Central memory CD8-positive, alpha-beta T cell (primary cell): ENCODE measurements around the gene RANBP17.

Source experiments
- ATAC-seq: fragments of 150-1000 bp; cut with Tn5 transposase; replicated peaks from 2 replicates; pipeline ENCODE4 v1.10.0; 2022; ENCODE audit warnings: mild to moderate bottlenecking, moderate FRiP score, moderate number of reproducible peaks; ENCODE audit not compliant: poor library complexity, severe bottlenecking; ENCODE audit errors: extremely low read depth
- DNase-seq, 2 donors: peaks; one replicate each; pipeline ENCODE4 v3.0.0; 2021; ENCODE audit warnings: low spot score in 2 of 2
- H3K27ac Mint-ChIP-seq: one replicate; pipeline ENCODE4 v1.8.0; 2022; ENCODE audit warnings: low read depth, mild to moderate bottlenecking, moderate library complexity, mixed read lengths
- H3K27me3 Mint-ChIP-seq: one replicate; pipeline ENCODE4 v1.8.0; 2022; ENCODE audit warnings: mixed read lengths
- H3K36me3 Mint-ChIP-seq: one replicate; pipeline ENCODE4 v1.8.0; 2022; ENCODE audit warnings: mild to moderate bottlenecking, moderate library complexity, mixed read lengths; ENCODE audit not compliant: insufficient read depth
- H3K4me1 Mint-ChIP-seq: one replicate; pipeline ENCODE4 v1.8.0; 2022; ENCODE audit warnings: mixed read lengths
- H3K4me3 Mint-ChIP-seq: one replicate; pipeline ENCODE4 v1.8.0; 2022; ENCODE audit warnings: mild to moderate bottlenecking, moderate library complexity, mixed read lengths
- H3K9me3 Mint-ChIP-seq: one replicate; pipeline ENCODE4 v1.8.0; 2022; ENCODE audit warnings: mixed read lengths

RANBP17 gene

DNA sequence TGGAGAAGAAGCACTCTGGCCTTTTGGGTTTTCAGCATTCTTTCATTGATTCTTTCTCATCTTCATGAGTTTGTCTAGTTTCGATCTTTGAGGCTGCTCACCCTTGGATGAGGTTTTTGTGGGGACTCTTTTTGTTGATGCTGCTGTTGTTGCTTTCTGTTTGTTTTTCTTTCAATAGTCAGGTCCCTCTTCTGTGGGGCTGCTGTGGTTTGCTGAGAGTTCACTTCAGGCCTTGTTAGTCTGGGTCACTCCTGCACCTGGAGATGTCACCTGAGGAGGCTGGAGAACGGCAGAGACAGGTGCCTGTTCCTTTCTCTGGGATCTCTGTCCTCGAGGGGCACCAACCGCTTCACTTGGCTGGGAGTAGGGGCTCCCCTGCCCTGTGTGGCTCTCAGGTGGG is 14.0 kb downstream of the RANBP17 start:
- peaks cover 36% of the 10 kb centered on the region for H3K9me3 Mint-ChIP-seq
- no peaks in the 10 kb centered on the region for H3K36me3 Mint-ChIP-seq
- peaks cover 32% of the 10 kb centered on the region for H3K27me3 Mint-ChIP-seq
- no peaks in the 10 kb centered on the region for H3K4me1 Mint-ChIP-seq
- H3K27ac Mint-ChIP-seq = no peak overlapping the region
- DNase-seq = no peak
- no peak overlapping the region for H3K4me3 Mint-ChIP-seq
- no peak for ATAC-seq

DNA sequence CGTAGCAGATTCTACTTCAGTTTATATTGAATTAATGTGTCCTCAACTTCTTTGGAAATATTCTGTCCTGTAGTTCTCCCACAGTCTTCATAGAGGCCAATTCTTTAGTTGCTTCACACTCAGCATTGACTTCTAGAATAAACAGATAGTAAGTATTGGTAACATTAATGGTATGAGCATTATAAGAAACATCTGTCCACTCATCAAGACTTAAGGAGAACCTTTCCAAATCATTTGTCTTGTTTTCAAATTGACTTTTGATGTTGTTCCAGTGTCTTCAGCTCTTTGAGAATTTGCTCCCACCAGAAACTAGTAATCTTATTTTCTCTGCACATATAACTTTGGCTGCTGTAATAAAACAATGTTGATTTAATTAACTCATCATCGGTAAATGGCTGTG is 18.3 kb downstream of the RANBP17 start:
- Mint-ChIP-seq H3K4me1 (no peaks in the 10 kb centered on the region), H3K27me3 (peaks cover 14% of the 10 kb centered on the region), H3K27ac (no peak overlapping the region), H3K9me3 (peaks cover 10% of the 10 kb centered on the region), H3K4me3 (no peak overlapping the region), H3K36me3 (no peaks in the 10 kb centered on the region)
- no peak for ATAC-seq
- DNase-seq = no peak

DNA sequence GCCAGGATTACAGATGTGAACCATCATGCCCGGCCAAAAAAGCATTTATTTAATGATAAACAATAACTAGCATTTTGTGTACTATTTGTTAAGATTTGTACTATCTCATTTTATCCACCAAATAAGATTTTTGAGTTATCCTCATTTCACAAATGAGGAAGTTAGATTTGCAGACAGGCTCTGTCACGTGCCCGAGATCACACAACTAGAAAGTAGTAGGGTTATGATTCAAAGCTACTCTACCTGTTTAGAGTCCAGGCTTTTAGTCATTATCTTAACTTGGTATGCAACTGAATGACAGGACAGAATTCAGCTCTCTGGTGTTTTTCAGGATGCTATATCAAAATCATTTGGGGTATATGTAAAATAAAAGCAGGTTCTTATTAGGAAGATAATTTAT is 20.5 kb downstream of the RANBP17 start:
- DNase-seq = no peak
- ATAC-seq = no peak
- Mint-ChIP-seq H3K36me3 (no peaks in the 10 kb centered on the region), H3K4me3 (no peak overlapping the region), H3K4me1 (no peaks in the 10 kb centered on the region), H3K9me3 (no peaks in the 10 kb centered on the region), H3K27ac (no peak overlapping the region), H3K27me3 (peaks cover 3% of the 10 kb centered on the region)

DNA sequence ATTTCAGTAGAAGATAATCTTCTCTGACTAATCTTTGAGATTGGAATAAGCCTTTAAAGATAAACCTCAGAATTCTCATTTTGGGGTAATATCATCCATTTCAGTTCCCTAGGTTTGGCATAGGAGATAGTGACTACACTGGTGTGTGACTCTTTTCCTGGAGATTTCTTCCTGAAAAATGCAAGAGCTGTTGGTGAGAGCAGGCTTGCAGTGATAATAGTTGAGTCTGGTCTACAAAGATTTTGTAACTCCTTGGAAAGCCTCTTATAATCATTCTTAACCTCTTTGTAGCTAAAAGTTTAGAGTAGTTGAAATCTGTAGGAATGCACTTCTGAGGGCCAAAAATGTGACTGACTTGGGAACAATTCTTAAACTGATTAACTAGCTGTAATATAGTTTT is 23.4 kb downstream of the RANBP17 start:
- H3K27me3 Mint-ChIP-seq = peaks cover 10% of the 10 kb centered on the region
- ATAC-seq (no peak), DNase-seq (no peak)
- H3K36me3 Mint-ChIP-seq = no peaks in the 10 kb centered on the region
- no peak overlapping the region for H3K4me3 Mint-ChIP-seq
- H3K27ac Mint-ChIP-seq = no peak overlapping the region
- no peaks in the 10 kb centered on the region for H3K9me3 Mint-ChIP-seq
- H3K4me1 Mint-ChIP-seq = no peaks in the 10 kb centered on the region

DNA sequence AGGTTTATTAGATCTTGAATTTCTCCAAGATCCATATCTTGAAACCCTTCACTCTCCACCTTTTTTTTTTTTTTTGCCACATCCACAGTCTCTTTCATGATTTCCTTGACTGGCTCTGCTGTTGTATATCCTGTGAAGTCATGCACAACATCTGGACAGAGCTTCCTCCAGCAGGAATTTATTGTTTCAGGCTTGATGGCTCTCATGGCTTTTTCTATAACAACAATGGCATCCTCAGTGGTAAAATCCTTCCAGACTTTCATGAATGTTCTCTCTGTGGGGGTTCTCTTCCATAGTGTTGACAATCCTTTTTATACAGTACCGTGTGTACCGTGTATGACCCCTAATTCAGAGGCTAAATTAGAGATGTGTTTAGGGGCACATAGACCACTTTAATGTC is 24.0 kb downstream of the RANBP17 start:
- H3K36me3 Mint-ChIP-seq = no peaks in the 10 kb centered on the region
- H3K27me3 Mint-ChIP-seq = peaks cover 10% of the 10 kb centered on the region
- H3K4me1 Mint-ChIP-seq = no peaks in the 10 kb centered on the region
- ATAC-seq = no peak
- H3K9me3 Mint-ChIP-seq = no peaks in the 10 kb centered on the region
- no peak overlapping the region for H3K4me3 Mint-ChIP-seq
- no peak for DNase-seq
- no peak overlapping the region for H3K27ac Mint-ChIP-seq

DNA sequence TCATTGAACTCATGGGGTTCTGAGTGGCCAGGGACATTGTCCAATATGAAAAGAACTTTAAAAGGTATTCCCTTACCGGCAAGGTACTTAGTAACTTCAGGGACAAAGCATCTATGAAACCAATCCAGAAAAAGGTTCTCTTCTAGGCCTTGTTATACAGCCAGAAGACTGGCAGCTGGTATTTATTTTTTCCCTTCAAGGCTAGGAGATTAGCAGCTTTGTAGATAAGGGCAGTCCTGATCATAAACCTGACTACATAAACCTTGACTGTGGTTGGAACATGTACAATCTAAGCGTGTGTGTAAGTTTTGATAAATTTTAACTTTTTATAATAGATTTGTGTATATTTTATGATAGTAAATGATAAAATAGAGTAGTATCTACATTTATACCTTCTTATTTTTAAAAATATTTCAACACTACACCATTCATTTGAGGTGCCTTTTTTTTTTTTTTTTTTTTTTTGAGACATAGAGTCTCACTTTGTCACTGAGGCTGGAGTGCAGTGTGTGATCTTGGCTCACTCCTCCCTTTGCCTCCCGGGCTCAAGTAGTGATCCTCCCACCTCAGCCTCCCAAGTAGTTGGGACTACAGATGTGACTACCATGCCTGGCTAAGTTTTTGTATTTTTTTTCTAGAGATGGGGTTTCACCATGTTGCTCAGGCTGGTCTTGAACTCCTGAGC is 24.5 kb downstream of the RANBP17 start:
- DNase-seq (no peak), ATAC-seq (no peak)
- no peaks in the 10 kb centered on the region for H3K36me3 Mint-ChIP-seq

DNA sequence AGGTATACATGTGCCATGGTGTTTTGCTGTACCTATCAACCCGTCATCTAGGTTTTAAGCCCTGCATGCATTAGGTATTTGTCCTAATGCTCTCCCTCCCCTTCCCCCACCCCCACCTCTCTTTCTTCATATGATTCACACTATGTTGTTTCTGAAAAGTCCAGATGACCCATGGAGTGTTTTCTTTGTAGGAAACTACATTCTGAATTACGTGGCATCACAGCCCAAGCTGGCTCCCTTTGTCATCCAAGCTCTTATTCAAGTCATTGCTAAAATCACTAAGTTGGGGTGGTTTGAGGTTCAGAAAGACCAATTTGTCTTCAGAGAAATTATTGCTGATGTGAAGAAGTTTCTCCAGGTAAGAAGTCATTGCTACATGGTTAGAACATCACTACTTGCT is 30.4 kb downstream of the RANBP17 start:
- DNase-seq (no peak), ATAC-seq (no peak)
- H3K27me3 Mint-ChIP-seq = peaks cover 9% of the 10 kb centered on the region

More for the DNA sequence above, 24.5 kb downstream of the RANBP17 start:
- H3K4me1 Mint-ChIP-seq = no peaks in the 10 kb centered on the region
- no peak overlapping the region for H3K4me3 Mint-ChIP-seq
- H3K27me3 Mint-ChIP-seq = peaks cover 10% of the 10 kb centered on the region
- H3K9me3 Mint-ChIP-seq = no peaks in the 10 kb centered on the region
- H3K27ac Mint-ChIP-seq = no peak overlapping the region

DNA sequence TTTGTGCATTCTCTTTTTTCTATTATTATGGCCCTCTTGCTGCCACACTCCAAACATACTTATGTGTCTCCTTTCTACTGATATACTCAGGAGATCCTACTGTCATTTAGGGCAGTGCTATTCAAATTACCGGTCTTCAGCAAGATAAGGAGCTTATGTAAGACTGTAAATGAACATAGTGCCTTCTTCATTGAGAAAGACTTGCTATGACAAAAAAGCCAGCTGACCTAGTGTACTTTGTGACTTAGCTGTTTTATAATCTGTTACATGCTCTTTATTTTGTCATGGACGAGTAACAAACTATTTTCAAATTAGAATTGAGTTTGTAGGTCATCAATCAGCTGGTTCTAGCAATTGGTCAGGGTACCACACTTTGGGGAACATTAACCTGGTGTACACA is 32.8 kb downstream of the RANBP17 start:
- Mint-ChIP-seq H3K9me3 (peaks cover 6% of the 10 kb centered on the region), H3K4me3 (no peak overlapping the region), H3K27ac (no peak overlapping the region), H3K27me3 (no peaks in the 10 kb centered on the region), H3K4me1 (no peaks in the 10 kb centered on the region), H3K36me3 (peaks cover 2% of the 10 kb centered on the region)
- DNase-seq = no peak
- no peak for ATAC-seq

More for the DNA sequence above, 30.4 kb downstream of the RANBP17 start:
- no peak overlapping the region for H3K4me3 Mint-ChIP-seq
- H3K36me3 Mint-ChIP-seq = peaks cover 2% of the 10 kb centered on the region
- H3K9me3 Mint-ChIP-seq = no peaks in the 10 kb centered on the region
- H3K4me1 Mint-ChIP-seq = no peaks in the 10 kb centered on the region
- H3K27ac Mint-ChIP-seq = no peak overlapping the region

DNA sequence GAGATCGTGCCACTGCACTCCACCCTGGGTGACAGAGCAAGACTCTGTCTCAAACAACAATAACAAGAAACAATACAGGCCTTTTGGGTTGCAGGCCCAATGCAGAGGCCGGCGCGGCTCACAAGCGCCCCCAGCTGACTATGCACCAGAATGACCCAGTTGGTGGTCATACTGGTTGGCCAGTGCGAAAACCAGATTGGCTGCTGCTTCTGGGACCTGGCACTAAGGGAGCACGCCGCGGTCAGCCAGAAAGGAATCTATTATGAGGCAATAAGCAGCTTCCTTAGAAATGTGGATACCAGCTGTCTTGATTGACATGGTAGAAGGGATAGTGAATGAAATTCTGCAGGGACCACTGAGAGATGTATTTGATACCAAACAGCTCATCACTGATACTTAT is 35.0 kb downstream of the RANBP17 start:
- DNase-seq = no peak
- Mint-ChIP-seq H3K27ac (no peak overlapping the region), H3K36me3 (peaks cover 4% of the 10 kb centered on the region), H3K4me1 (no peaks in the 10 kb centered on the region), H3K27me3 (no peaks in the 10 kb centered on the region), H3K4me3 (no peak overlapping the region), H3K9me3 (peaks cover 18% of the 10 kb centered on the region)
- ATAC-seq = no peak

DNA sequence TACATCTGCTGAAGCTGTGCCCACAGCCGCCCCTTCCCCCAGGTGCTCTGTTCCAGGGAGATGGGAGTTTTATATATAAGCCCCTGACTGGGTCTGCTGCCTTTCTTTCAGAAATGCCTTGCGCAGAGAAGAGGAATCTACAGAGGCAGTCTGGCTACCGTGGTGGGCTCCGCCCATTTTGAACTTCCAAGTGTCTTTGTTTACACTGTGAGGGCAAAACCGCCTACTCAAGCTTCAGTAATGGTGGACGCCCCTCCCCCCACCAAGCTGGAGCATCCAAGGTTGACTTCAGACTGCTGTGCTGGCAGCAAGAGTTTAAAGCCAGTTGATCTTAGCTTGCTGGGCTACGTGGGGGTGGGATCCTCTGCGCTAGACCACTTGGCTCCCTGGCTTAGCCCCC is 41.3 kb downstream of the RANBP17 start:
- ATAC-seq (no peak), DNase-seq (no peak)
- no peaks in the 10 kb centered on the region for H3K27me3 Mint-ChIP-seq
- H3K9me3 Mint-ChIP-seq = peaks cover 21% of the 10 kb centered on the region
- peaks cover 2% of the 10 kb centered on the region for H3K36me3 Mint-ChIP-seq
- no peak overlapping the region for H3K4me3 Mint-ChIP-seq
- no peak overlapping the region for H3K27ac Mint-ChIP-seq
- no peaks in the 10 kb centered on the region for H3K4me1 Mint-ChIP-seq

DNA sequence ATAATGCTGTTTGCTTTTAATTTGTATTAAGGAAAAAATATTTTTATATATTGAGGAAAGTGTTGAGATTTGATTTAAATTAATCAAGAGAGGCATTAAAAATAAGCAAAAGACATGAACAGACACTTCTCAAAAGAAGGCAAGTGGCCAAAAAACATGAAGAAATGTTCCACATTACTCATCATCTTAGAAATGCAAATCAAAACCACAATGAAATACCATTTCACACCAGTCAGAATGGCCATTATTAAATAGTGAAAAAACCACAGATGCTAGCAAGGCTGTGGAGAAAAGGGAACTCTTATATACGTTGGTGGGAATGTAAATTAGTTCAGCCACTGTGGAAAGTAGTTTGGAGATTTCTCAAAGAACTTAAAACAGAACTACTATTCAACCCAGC is 45.9 kb downstream of the RANBP17 start:
- no peaks in the 10 kb centered on the region for H3K9me3 Mint-ChIP-seq
- no peak overlapping the region for H3K27ac Mint-ChIP-seq
- DNase-seq (no peak), ATAC-seq (no peak)
- H3K4me3 Mint-ChIP-seq = no peak overlapping the region
- H3K36me3 Mint-ChIP-seq = no peaks in the 10 kb centered on the region
- no peaks in the 10 kb centered on the region for H3K4me1 Mint-ChIP-seq
- H3K27me3 Mint-ChIP-seq = no peaks in the 10 kb centered on the region

DNA sequence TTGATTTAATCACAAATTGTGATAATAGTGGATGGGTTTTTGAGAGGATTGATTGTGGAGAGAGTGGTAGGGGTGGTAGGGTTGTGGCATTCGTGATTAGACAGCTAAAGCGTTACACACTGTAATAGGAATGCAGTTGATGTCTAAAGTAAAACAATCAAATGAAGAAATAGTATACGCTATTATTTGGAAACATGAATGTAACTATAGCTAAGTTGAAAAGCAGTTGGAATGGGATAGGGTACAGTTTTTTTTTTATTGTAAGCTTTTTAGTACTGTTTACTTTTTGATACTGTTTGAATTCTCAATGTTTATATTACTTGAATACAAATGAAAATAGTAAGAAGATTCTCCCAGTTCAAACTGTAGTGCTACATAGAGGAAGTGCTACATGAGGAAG is 51.8 kb downstream of the RANBP17 start:
- H3K9me3 Mint-ChIP-seq = no peaks in the 10 kb centered on the region
- no peaks in the 10 kb centered on the region for H3K4me1 Mint-ChIP-seq
- ATAC-seq (no peak), DNase-seq (no peak)
- H3K27ac Mint-ChIP-seq = no peak overlapping the region
- no peaks in the 10 kb centered on the region for H3K27me3 Mint-ChIP-seq
- H3K36me3 Mint-ChIP-seq = no peaks in the 10 kb centered on the region
- H3K4me3 Mint-ChIP-seq = no peak overlapping the region

DNA sequence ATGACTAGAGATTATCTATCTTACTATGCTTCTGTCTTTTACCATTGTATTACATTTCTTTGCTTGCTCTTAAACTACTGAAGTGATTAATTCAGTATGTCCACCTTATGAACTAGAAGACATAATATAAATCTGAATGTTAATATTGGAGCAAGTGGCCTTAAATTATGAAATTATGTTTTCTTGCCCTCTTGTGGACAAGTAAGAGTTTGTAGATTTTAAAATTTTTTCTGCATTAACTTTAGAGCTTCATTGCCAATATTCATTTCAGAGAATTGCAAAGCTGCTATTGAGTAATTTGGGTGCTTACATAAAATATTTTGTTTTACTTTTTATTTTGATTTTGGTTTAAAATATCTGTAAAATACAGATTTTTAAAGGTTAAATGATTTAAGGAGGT is 55.3 kb downstream of the RANBP17 start:
- DNase-seq (no peak), ATAC-seq (no peak)
- H3K9me3 Mint-ChIP-seq = no peaks in the 10 kb centered on the region
- H3K4me1 Mint-ChIP-seq = no peaks in the 10 kb centered on the region
- H3K27ac Mint-ChIP-seq = no peak overlapping the region
- no peaks in the 10 kb centered on the region for H3K27me3 Mint-ChIP-seq
- H3K36me3 Mint-ChIP-seq = no peaks in the 10 kb centered on the region
- H3K4me3 Mint-ChIP-seq = no peak overlapping the region

DNA sequence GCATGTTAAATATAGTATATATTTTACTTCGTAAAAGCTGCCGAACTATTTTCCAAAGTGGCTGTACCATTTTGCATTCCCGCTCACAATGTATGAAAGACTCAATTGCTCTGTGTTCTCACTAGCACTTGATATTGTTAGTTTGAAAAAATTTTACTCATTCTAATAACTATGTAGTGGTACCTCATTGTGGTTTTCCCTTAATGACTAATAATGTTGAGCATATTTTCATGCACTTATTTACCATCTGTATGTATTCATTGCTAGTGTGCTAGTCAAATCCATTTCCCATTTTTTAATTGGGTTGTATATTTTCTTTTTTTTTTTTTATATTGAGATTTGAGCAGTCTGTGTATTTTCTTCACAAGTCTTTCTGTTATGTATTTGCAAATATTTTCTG is 58.4 kb downstream of the RANBP17 start:
- Mint-ChIP-seq H3K4me3 (no peak overlapping the region), H3K9me3 (peaks cover 7% of the 10 kb centered on the region), H3K36me3 (no peaks in the 10 kb centered on the region), H3K27ac (no peak overlapping the region), H3K27me3 (no peaks in the 10 kb centered on the region), H3K4me1 (no peaks in the 10 kb centered on the region)
- no peak for DNase-seq
- ATAC-seq = no peak
